Spleen (tissue), 7 donors: Measurements from ENCODE around the gene RPL7L1.

Experiments used
- CTCF ChIP-seq, 11 experiments: fragments of 200-600 bp in 7 of 11; fragments of 450-650 bp in 4 of 11; sonication (generic) in 4 of 11; IDR thresholded peaks in 8 of 11; conservative IDR thresholded peaks in 3 of 11; 1 replicate in 7 of 11; 2 replicates in 4 of 11; pipeline versions ENCODE4 v1.4.0 to v1.8.0; 2016 to 2021; ENCODE audit warnings: antibody characterized with exemption in 11 of 11, inconsistent platforms in 4 of 11, mild to moderate bottlenecking in 1 of 11
- POLR2A ChIP-seq, 3 donors: fragments of 450-650 bp; IDR thresholded peaks; one replicate each; pipeline ENCODE4 v1.5.1; 2017; ENCODE audit warnings: antibody characterized with exemption in 3 of 3, mild to moderate bottlenecking in 1 of 3
- donor health status: DM: no; HTN: no; CAD: no; lungs with moderate emphysema.
- donor health status: DM: no; HTN: no; CAD: no.
- donor health status: DM: no; HTN: no; CAD: no.

- TF ChIP-seq CTCF (IDR thresholded peaks at IDR 0.05 in 8 of 11, conservative IDR thresholded peaks at IDR 0.05 in 3 of 11) (no peak), POLR2A (IDR thresholded peaks at IDR 0.05) (no peak)
Measured at GRCh38 chr6:42923666-42924065, 44.2 kb downstream of the RPL7L1 start.
